Measurements from ENCODE around the gene LMBRD1.
"Not testable (repeated sequence)": the region's sequence is repeated elsewhere in the genome, so short reads cannot be mapped to it uniquely, and the experiment has no call there.

The LMBRD1 gene

DNA sequence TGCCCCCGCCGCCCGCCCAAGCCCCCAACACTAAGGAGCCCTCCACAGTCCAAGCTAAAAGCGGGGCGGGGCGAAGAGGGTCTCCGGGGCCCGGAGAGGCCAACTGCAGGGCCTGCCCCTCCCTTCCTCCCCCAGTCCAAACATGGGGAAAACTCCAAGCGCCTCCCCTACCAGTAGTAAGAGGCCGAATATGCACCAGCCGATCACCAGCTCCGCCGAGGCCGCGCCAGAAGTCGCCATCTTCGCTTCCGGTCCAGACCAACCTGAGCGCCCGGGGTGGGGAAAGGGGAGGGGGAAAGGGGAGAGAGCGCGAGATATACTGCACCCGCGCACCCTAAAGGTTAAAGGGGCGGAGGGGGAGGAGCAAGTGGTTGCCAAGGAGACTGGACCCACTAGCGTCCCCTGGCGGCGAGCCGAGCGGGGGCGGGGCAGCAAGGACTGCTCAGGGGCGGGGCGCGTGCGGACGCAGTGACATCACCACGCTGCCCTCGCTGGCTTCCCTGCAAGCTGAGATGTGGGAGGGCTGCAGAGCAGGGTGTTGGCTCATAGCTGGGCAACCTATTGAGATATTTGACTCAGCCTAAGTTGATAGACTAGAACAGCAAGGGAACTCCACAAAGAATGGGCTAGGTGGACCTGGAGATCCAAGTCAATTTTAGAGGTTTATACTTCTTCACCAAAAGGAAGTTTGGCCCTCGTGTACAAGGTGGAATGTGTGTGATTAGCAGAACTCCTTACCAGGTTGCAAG, at the start of gene LMBRD1:
TSS of gene LMBRD1 (minus strand) at position 369 of the 749 bp plus-strand sequence. CDS start at position 240, 129 bp downstream.
- DNase-seq = peak; percentile 95

GRCh38 chr6:69846312-69846711, 49.5 kb upstream of the LMBRD1 start:
- DNase-seq = no peak

DNA sequence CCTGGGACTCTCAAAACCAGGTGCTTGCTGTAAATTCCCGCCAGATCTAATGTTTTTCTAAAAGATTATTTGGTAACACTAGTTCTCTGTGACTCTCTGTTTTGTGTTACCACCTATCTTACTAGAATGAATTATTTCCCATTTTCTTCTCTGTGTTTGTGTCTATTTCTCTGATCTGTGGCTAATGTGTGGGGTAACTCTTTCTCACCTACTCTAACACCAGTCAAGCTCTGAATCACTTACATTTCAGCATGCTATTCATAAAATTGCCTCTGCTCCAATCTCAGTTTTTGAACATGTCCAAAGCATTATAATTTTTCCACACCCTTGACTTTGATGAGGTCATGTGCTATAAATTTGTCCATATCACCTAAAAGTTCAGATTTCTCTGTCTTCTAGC, 46.4 kb upstream of the LMBRD1 start:
- DNase-seq = no peak

DNA sequence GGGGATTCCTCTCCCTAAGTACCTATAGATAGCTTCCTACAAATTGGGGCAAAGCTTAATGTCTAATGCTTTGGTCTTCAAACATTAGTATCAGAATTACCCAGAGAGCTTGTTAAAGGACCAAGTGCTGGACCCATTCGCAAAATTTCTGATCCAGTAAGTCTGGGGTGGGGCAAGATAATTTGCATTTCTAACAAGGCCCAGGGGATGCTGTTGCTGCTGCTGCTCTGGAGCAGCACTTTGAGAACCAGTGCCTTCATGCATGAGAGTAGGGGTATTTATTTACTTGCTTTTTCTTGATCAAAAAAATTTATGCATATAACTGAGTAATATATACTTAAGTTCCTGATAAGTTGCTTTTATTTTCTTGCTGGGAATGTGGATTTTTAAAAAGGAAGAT, 45.1 kb upstream of the LMBRD1 start:
- DNase-seq = no peak

- peak; percentile 34 for DNase-seq
These were observed 38.8 kb upstream of the LMBRD1 start for GRCh38 chr6:69835414-69836179.

DNA sequence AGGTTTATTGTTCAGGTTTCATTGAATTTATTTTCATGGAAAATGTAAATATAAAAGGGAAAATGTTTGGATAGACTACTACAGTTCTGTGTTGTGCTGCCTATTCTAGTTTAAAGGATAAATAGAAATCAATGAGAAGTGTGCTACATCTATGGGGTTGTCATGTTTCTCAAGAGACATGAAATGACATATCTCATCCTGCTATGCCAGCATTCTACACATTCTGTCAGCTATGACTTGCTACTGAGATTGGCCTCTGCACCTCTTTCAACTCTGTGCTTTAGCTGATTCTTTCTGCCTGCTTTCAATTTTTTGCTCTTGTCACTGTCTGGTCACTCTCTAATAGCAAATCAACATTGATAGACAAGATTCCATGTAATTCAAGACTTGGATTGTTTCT, 35.7 kb upstream of the LMBRD1 start:
- no peak for DNase-seq

DNA sequence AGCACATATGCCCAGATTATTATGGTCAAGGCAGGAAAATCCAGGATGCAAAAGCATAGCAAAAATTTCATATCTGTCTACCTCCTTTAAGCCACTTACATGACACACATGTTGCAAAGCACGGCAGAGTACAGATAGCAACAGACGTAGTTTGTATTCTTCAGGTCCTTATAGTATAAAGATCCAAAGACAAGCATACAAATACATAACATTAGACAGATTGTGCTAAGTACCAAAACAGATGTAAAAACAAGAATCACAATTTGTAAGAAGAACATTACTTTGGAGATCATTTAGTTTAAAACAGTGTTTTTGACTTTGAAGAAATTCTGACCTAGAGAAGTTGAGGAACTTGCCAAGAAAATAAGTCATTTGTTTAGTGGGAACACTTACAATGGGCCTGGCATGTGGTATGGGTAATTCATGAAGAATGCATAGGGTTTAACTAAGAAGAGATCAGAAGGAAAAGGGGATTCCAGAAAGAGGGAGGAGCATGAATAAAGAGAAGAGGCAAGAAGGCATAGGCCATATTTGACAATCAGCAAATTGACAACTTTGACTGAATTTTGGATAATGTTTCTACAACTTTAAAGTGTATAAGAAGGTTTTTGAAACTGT, 30.6 kb upstream of the LMBRD1 start:
- DNase-seq = no peak

- no peak for DNase-seq
These were observed 29.1 kb upstream of the LMBRD1 start for GRCh38 chr6:69825904-69826303.

- DNase-seq = not testable (repeated sequence)
These were observed 27.5 kb upstream of the LMBRD1 start for GRCh38 chr6:69824355-69824754.

DNA sequence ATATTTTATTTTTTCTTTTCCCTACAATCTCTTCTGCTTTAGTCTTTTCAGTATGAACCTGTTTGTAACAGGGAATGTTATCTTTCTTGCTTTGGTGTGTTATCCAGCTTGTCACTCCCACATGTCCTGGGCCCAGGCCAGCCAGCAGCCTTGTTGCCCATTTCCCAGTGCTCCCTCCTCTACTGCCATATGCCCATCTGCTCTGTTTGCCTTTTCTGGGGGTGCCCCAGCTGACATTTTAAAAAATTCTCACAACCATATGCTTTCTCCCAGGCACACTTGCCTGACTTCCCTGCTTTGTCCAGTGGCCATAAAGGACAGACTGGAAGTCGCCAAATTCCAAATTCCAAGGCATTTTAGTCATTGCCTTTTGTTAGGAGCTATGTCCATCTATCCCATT, 23.6 kb upstream of the LMBRD1 start:
- no peak for DNase-seq

DNA sequence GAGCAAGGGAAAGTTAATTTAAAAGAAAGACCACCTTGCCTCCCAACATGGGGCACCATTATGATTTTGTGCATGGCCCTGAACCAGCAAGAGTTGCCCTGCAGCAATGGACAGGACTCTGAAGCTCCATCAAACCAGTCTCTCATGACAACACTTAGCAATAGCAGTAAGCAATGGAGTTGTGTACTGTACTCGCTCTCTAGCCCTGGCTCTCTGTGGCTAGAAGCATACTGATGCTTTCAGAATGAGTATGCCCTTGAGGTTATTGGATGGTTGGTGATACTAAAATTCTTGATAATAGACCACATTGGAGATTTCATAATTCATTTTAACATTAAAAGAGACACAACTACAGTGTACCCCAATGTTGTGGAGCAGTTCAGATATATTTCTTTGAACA, 23.2 kb upstream of the LMBRD1 start:
- no peak for DNase-seq

- DNase-seq = no peak
These were observed 22.3 kb upstream of the LMBRD1 start for GRCh38 chr6:69819138-69819537.

- no peak for DNase-seq
These were observed 21.6 kb upstream of the LMBRD1 start for GRCh38 chr6:69818223-69818930.

GRCh38 chr6:69817358-69817757, 20.5 kb upstream of the LMBRD1 start:
- no peak for DNase-seq

GRCh38 chr6:69816569-69816968, 19.8 kb upstream of the LMBRD1 start:
- DNase-seq = no peak

- no peak for DNase-seq
These were observed 19.2 kb upstream of the LMBRD1 start for GRCh38 chr6:69816026-69816425.

DNA sequence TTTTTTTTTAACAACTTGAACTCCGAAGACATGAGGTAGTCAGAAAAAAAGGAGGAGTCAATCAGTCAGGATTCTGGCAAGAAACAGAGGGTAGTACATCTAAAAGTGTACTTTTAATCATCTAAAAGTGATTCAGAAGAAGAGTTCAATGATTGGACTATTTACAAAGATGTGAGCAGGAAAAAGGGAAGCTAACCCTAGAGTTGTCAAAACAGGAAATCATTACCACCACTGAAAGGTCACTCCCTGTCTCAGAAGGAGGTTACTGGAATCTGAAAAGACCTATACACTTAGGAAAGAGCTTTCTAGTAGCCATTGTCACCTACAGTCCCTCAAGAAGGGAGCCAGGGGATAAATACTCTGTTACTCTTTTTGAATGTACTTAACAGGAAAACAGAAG, 16.7 kb upstream of the LMBRD1 start:
- DNase-seq = no peak

GRCh38 chr6:69812746-69813427, 16.1 kb upstream of the LMBRD1 start:
- DNase-seq = no peak

DNA sequence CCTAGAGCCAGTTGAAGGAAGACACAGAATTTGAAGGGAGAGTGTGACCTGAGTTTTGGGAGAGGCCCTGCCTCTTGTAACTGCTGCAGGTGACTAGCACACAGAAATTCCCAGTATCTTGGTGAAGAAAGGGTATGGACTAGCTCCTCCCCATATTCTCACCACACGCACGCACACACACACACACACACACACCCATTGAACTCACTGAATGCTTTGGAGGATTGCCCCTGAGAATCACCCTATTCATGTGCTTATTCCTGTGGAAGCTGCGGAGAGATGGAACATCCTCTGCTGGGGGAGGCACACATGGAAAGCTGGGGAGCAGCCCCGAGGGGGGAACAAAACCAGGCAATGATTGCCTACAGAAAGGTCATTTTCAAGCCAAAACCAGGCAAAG, 6.2 kb upstream of the LMBRD1 start:
- DNase-seq = no peak

- DNase-seq = no peak
These were observed 4.9 kb upstream of the LMBRD1 start for GRCh38 chr6:69801711-69802110.

DNA sequence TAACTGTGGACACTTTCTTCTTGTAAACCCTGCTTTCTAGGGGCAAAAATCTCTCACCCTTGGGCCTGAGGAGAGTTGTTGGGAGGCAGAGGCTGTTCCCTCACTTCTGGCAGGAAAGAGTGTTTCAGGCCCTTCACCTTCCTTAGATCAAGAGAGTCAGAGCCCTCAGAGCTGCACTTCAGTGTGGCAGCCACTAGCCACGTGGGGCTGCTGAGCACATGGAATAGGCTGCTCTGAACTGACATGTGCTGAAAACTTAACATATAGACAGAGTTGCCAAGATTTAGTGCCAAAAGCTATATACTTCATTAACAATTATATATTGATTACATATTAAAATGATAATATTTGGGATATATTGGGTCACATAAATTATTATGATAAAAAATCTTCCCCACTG, 4.4 kb upstream of the LMBRD1 start:
- no peak for DNase-seq

DNA sequence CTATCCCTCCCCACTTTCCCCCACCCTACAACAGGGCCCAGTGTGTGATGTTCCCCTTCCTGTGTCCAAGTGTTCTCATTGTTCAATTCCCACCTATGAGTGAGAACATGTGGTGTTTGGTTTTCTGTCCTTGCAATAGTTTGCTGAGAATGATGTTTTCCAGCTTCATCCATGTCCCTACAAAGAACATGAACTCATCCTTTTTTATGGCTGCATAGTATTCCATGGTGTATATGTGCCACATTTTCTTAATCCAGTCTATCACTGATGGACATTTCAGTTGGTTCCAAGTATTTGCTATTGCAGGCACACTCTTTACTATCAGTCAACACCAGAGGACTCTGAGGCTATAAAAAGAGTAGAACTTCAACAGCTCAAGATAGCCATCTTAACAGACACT, 2.0 kb upstream of the LMBRD1 start:
- DNase-seq = not testable (repeated sequence)

All from NCI-H2171 (cell line).